HUES6 (cell line): Measurements from ENCODE around the gene DNAJC1.

Experiments used
- H3K27ac ChIP-seq: 2 replicates; pipeline ENCODE4 v1.7.0; 2013; ENCODE audit warnings: low read depth, mild to moderate bottlenecking, low read length, inconsistent platforms
- H3K27me3 ChIP-seq: 2 replicates; pipeline ENCODE4 v1.6.1; 2013; ENCODE audit warnings: low read length; ENCODE audit not compliant: control insufficient read depth, insufficient read depth
- H3K36me3 ChIP-seq: 2 replicates; pipeline ENCODE4 v1.6.1; 2013; ENCODE audit warnings: low read length; ENCODE audit not compliant: control insufficient read depth, insufficient read depth
- H3K4me1 ChIP-seq: 2 replicates; pipeline ENCODE4 v1.6.1; 2013; ENCODE audit warnings: low read length; ENCODE audit not compliant: control insufficient read depth, insufficient read depth
- H3K4me3 ChIP-seq: 2 replicates; pipeline ENCODE4 v1.5.1; 2013; ENCODE audit warnings: low read depth, low read length
- H3K9ac ChIP-seq: one replicate; pipeline ENCODE4 v1.6.1; 2013; ENCODE audit warnings: mild to moderate bottlenecking, low read length
- H3K9me3 ChIP-seq: 2 replicates; pipeline ENCODE4 v1.6.1; 2013; ENCODE audit warnings: low read depth, low read length; ENCODE audit not compliant: control insufficient read depth, insufficient read depth

The DNAJC1 gene

DNA sequence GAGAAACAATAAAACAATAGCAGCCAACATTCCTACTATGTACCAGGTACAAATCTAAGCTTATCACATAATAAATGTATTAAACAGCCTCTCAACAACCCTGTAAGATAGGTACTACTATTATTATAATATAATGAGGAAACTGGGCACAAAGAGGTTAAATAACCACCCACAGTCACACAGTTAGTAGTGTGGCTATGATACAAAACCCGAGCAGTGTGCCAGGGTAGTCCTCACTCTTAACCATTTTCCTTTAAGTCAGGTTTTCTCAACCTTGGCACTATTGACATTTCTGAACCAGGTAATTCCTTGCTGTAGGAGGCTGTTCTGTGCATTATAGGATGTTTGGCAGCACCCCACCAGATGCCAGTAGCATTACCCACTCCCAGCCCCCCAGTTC, 48.8 kb downstream of the DNAJC1 start:
- no peaks in the 10 kb centered on the region for H3K27me3 ChIP-seq
- H3K27ac ChIP-seq, result no peak overlapping the region
- H3K9ac ChIP-seq, result no peak overlapping the region
- no peaks in the 10 kb centered on the region for H3K9me3 ChIP-seq
- no peak overlapping the region for H3K4me3 ChIP-seq
- no peaks in the 10 kb centered on the region for H3K4me1 ChIP-seq
- H3K36me3 ChIP-seq, result no peaks in the 10 kb centered on the region

DNA sequence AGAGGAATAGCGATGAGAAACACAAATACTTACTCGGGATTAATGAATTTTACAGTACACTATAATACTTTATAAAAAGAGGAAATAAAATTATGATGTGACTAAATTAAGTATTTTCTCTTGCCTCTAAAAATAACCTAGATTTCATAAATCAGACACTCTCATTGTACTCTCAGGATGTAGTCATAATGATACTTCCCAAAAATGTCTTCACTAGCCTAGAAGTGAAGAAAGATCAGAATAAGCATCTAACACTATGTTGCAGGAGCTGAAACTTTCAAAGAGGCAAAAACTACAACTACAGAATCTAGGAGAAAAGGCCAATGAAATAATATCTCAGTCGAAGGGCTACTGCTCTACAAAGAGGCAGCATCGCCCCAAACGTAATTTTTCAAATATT, 49.4 kb downstream of the DNAJC1 start:
- H3K4me1 ChIP-seq, result no peaks in the 10 kb centered on the region
- H3K4me3 ChIP-seq, result no peak overlapping the region
- H3K27ac ChIP-seq, result no peak overlapping the region
- no peaks in the 10 kb centered on the region for H3K27me3 ChIP-seq
- no peaks in the 10 kb centered on the region for H3K36me3 ChIP-seq
- H3K9ac ChIP-seq, result no peak overlapping the region
- H3K9me3 ChIP-seq, result no peaks in the 10 kb centered on the region

DNA sequence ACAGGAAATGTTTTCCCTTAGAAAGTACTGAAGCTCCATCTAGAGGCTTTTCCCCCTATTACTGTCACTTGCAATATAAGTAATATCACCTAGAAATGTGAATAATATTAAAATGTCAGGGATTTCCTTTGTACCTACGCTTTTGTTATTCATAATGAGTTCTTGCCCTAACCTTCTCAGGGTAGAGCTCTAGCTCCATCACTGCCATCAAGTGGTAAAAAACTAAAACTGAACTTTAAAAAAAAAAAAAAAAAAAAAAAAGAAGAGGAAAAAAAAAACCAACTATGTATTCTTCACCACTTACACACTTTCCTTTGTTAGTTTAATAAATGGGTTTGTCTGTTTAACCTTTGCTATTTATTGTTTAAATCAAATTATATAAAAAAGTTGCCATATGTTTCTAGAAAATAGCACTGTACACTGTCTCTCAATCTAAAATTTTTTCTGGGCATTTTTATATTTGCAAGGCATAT, 49.9 kb downstream of the DNAJC1 start:
- Histone ChIP-seq H3K9me3 (no peaks in the 10 kb centered on the region), H3K4me1 (no peaks in the 10 kb centered on the region), H3K27ac (no peak overlapping the region), H3K36me3 (no peaks in the 10 kb centered on the region), H3K9ac (no peak overlapping the region), H3K27me3 (no peaks in the 10 kb centered on the region), H3K4me3 (no peak overlapping the region)

DNA sequence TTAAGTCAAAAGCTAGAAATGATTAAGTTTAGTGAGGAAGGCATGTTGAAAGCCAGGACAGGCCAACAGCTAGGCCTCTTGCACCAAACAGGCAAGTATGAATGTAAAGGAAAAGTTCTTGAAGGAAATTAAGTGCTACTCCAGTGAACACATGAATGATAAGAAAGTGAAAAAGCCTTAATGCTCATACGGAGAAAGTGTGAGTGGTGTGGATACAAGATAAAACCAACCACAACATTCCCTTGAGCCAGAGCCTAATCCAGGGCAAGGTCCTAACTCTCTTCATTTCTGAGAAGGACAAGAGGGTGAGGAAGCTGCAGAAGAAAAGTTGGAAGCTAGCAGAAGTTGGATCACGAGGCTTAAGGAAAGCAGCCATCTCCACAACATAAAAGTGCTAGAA, 53.0 kb downstream of the DNAJC1 start:
- Histone ChIP-seq H3K27ac (no peak overlapping the region), H3K4me3 (no peak overlapping the region), H3K9me3 (no peaks in the 10 kb centered on the region), H3K36me3 (no peaks in the 10 kb centered on the region; the same call in 1 of the 2 replicates), H3K4me1 (no peaks in the 10 kb centered on the region), H3K27me3 (no peaks in the 10 kb centered on the region), H3K9ac (no peak overlapping the region)

DNA sequence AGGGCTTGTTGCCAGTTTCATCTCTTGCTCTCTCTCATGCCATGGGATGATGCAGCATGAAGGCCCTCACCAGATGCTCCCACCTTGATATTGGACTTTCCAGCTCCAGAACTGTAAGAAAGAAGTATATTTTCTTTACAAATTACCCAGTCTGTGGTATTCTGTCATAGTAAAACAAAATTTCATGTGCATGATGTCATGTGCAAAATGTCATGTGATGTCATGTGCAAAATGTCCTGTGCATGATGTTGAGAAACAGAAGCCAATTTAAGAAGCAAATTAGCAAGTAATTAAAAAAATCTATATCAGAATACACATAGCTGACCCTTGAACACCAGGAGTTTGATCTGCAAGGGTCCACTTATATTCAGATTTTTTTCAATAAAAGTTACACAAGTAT, 56.6 kb downstream of the DNAJC1 start:
- Histone ChIP-seq H3K9me3 (no peaks in the 10 kb centered on the region), H3K27ac (no peak overlapping the region), H3K4me3 (no peak overlapping the region), H3K4me1 (no peaks in the 10 kb centered on the region), H3K9ac (no peak overlapping the region), H3K36me3 (no peaks in the 10 kb centered on the region; the same call in 1 of the 2 replicates), H3K27me3 (no peaks in the 10 kb centered on the region)

DNA sequence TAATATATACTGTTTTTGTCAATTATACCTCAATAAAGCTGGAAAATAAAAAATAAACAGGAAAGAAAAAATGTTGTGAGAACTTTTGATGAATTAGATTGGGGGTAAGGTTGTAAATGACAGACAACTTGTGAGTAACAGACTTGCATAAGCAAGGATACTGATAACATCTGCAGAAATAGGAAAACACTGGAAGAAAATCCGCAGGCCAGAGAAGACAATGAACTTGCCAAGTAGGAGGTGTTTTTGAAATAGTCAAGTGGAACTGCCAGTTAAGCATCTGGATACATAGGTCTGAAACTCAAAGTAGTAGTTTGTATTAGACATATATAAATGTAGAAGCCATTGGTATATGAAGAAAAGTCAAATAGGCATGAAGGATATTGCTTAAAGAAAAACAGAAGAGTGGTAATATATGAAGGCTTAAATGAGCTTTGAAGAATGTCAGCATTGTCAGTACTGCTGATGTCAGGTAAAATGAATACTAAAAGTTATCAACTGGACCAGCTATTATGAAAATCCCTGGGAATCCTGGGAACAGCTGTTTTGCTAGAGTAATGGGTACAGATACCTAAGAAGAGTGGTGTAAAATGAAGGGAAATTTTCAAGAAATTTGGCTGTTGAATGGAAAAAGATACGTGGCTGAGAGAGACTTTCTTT, 58.7 kb downstream of the DNAJC1 start:
- H3K9me3 ChIP-seq, result no peaks in the 10 kb centered on the region
- H3K36me3 ChIP-seq, result no peaks in the 10 kb centered on the region; the same call in 1 of the 2 replicates
- no peaks in the 10 kb centered on the region for H3K27me3 ChIP-seq
- H3K4me3 ChIP-seq, result no peak overlapping the region
- no peak overlapping the region for H3K9ac ChIP-seq
- H3K27ac ChIP-seq, result no peak overlapping the region
- H3K4me1 ChIP-seq, result no peaks in the 10 kb centered on the region

DNA sequence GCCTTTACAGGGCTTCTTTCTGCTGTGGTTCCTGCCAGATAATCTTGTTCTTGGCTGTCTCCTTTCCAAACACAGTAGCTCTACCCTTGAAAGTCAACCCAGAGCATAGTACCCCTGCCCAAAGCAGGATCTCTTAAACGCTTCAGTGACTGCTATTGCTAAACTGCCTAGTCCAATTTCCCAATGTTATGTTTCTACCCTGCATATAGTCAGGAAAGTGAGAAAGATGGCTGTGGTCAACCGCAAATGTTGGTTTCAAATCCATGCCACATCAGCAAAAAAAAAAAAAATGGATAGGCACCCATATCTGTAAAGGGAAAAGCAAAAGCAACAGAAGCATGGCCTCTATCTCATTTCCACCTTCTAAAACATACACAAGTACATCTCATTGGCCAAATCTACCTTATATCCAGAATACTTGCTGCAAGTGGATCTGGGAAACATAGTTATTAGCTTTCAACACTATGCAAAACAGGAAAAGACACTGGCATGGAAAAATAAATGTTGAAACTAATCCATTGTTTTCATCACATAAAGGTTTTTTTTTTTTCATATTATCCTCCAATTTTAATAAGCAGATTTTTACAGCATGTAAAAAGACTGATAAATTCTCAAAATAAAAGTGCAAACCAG, 59.8 kb downstream of the DNAJC1 start:
- Histone ChIP-seq H3K36me3 (no peaks in the 10 kb centered on the region; the same call in 1 of the 2 replicates), H3K27ac (no peak overlapping the region), H3K4me1 (no peaks in the 10 kb centered on the region), H3K4me3 (no peak overlapping the region), H3K27me3 (no peaks in the 10 kb centered on the region), H3K9ac (no peak overlapping the region), H3K9me3 (no peaks in the 10 kb centered on the region)

DNA sequence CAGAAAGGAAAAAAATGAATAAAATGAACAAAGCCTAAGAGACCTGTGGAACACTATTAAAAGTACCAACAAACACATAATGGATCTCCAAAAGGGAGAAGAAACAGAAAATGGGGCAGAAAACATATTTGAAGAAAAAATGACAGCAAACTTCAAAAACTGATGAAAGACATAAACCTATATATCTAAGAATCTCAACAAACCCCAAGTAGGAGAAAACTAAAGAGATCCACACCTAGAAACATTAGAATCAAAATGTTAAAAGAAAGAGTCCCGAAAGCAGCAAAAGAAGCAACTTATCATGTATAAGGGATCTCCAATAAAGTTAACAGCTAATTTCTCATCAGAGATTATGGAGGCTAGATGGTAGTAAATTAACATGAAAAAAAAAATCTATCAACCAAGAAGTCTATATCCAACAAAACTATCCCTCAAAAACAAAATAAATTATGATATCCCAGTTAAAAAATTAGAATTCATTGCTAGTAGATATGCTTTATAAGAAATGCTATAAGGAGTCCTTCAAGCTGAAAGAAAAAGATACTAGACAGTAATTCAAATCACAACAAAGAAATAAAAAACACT, 68.0 kb downstream of the DNAJC1 start:
- no peak overlapping the region for H3K27ac ChIP-seq
- H3K4me3 ChIP-seq, result no peak overlapping the region
- no peak overlapping the region for H3K9ac ChIP-seq
- peaks cover 21% of the 10 kb centered on the region; the same call in 1 of the 2 replicates for H3K9me3 ChIP-seq
- H3K36me3 ChIP-seq, result no peaks in the 10 kb centered on the region
- no peaks in the 10 kb centered on the region for H3K27me3 ChIP-seq
- H3K4me1 ChIP-seq, result no peaks in the 10 kb centered on the region

DNA sequence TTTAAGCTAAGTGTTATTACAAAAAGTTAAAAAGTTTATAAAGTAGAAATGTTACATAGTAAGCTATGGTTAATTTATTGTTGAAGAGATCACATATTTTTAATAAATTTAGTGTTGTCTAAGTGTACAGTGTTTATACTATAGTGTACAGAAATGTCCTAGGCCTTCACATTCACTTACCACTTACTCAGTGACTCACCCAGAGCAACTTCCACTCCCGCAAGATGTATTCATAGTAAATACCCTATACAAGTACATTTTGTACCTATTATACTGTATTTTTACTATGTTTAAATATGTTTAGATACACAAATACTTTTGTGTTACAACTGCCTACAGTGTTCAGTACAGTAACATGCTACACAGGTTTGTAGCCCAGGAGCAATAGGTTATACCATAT, 69.2 kb downstream of the DNAJC1 start:
- Histone ChIP-seq H3K9ac (no peak overlapping the region), H3K27me3 (no peaks in the 10 kb centered on the region), H3K4me1 (peaks cover under 1% of the 10 kb centered on the region; the same call in 1 of the 2 replicates), H3K9me3 (peaks cover 21% of the 10 kb centered on the region; the same call in 1 of the 2 replicates), H3K36me3 (no peaks in the 10 kb centered on the region), H3K4me3 (no peak overlapping the region), H3K27ac (no peak overlapping the region)

DNA sequence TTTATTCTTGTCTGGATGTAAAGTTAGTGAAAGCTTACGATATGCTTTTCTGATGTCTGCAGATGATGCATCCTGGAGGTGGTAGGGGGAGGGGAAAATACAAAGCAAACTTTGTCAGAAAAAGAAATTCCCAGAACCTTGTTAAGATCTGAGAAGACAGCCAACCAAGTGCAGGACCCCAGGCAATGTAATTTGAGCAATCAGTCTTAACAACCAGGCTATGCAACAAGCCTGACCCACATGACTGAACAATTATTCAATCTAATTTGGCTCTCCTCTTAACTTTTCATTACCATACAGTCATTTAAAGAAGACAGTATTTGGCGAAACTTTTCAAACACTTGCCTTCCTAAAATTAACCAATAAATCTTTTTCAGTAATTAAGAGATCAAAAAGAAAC, 74.5 kb downstream of the DNAJC1 start:
- Histone ChIP-seq H3K27me3 (no peaks in the 10 kb centered on the region), H3K4me1 (peaks cover 12% of the 10 kb centered on the region), H3K9me3 (no peaks in the 10 kb centered on the region), H3K4me3 (no peak overlapping the region), H3K27ac (no peak overlapping the region), H3K36me3 (no peaks in the 10 kb centered on the region), H3K9ac (no peak overlapping the region)

DNA sequence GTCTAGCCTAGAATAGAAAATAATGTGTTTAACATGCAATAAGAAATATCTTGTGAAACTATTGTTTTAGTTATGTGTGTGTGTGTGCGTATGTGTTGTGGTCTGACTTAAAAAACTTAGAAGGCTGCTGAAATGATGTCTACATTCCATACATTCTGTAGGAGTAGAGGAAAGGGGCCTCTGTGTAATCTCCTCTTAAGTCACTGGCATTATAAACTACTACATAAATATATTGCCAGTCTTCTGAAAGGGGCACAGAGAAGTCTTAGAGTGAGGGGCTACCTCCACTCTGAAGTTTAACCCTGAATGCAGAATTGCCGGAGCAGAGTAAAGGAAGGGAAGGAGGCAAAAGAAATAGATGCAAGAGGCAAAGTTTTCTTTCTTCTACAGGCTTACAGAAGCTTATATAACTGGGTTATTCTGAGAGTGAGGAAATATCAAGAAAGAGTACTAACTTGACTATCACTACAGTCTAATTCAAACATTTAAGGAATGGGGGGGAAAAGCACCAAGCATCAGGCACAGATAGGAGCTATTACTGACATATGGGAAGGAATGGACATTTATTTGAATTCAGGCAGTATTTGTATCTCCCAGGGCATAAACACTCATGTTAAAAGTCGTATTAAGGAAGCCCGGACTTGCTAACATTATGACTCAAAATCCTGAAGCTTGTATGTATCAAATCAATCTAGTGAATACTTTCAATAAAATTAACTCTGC, 75.7 kb downstream of the DNAJC1 start:
- Histone ChIP-seq H3K9ac (no peak overlapping the region), H3K36me3 (no peaks in the 10 kb centered on the region), H3K27me3 (no peaks in the 10 kb centered on the region), H3K4me3 (no peak overlapping the region), H3K9me3 (no peaks in the 10 kb centered on the region), H3K27ac (no peak overlapping the region), H3K4me1 (peaks cover 12% of the 10 kb centered on the region)
